Measurements from ENCODE around the gene GDPD5. TPM values are rescaled to one million over a fixed set of nuclear protein-coding genes. Genes with fewer than 3 reads are reported as not detected.

The GDPD5 gene
- total RNA-seq, 1 experiment from 2014 or later = 7.8 TPM

DNA sequence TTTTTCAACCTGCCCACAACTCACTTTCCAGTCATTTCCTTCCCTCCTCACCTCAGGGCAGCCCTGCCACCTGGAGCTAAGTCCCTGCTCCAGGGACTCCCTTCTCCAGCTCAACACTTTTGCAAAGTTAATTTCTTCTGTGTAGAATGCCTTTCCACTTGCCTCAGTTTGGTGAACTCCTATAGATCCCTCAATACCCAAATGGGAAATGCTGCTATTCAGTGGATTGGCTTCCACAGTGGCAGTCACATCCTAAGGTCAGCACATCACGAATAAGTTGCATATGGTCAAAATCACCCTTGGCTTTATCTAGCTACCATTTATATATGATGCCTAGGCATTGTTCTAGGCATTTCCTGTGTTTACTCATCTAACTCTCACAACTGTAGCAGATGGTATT lies 23.6 kb downstream of the GDPD5 start:
- no peak overlapping the region for H3K27ac ChIP-seq (ENCODE audit: insufficient read length, low read depth, low read length)
- no peak overlapping the region for H3K18ac ChIP-seq (ENCODE audit: insufficient read length, low read depth, low read length)
- no peak overlapping the region for H4K8ac ChIP-seq (replicated peaks; ENCODE audit: insufficient read length, low read depth, low read length)
- H3K4ac ChIP-seq (ENCODE audit: low read depth, low read length) = no peak overlapping the region
- no peaks in the 10 kb centered on the region for H3K23me2 ChIP-seq (ENCODE audit: insufficient read length, low read depth, low read length, poor library complexity, severe bottlenecking)
- H2BK20ac ChIP-seq (ENCODE audit: low read depth, low read length, poor library complexity, severe bottlenecking) = no peak overlapping the region
- no peaks in the 10 kb centered on the region; the same call in none of the 2 replicates for H3K27me3 Mint-ChIP-seq (ENCODE audit: low read depth)
- no peak overlapping the region for H3T11ph ChIP-seq (ENCODE audit: low read length)
- H2BK15ac ChIP-seq (ENCODE audit: low read depth, low read length) = no peak overlapping the region
- no peak overlapping the region for H3K56ac ChIP-seq (ENCODE audit: insufficient read length, low read depth, low read length)
- no peaks in the 10 kb centered on the region for H3K4me1 ChIP-seq (ENCODE audit: insufficient read depth, low read length)
- no peak overlapping the region for H2BK120ac ChIP-seq (ENCODE audit: low read depth, low read length, poor library complexity, severe bottlenecking)
- no peaks in the 10 kb centered on the region for H3K79me1 ChIP-seq (ENCODE audit: insufficient read depth, low read depth, low read length, poor library complexity, severe bottlenecking)
- H2AK5ac ChIP-seq (ENCODE audit: insufficient read length, low read length) = no peak overlapping the region
- H3K4me2 ChIP-seq (ENCODE audit: insufficient read depth, insufficient read length, low read length) = no peak overlapping the region
- H4K91ac ChIP-seq (ENCODE audit: insufficient read length, low read depth, low read length) = no peak overlapping the region
- WGBS (ENCODE audit: extremely low coverage, insufficient read length, low lambda C conversion rate) = no CpG with 5 or more reads among the region's 1 CpG
- H3K14ac ChIP-seq (ENCODE audit: insufficient read depth, low read length) = no peak overlapping the region
- no peak overlapping the region for H4K5ac ChIP-seq (ENCODE audit: insufficient read length, low read depth, low read length)
- no peaks in the 10 kb centered on the region for H3K36me3 Mint-ChIP-seq (ENCODE audit: insufficient read depth in 1 of 3, low read depth in 3 of 3)
- DNase-seq = no peak
- H3K4me3 Mint-ChIP-seq = no peak overlapping the region
- H2BK12ac ChIP-seq (ENCODE audit: insufficient read length, low read depth, low read length) = no peak overlapping the region
- H4K20me1 ChIP-seq (ENCODE audit: control insufficient read depth, insufficient read depth, insufficient read length) = no peaks in the 10 kb centered on the region
- no peaks in the 10 kb centered on the region for H3K27me3 ChIP-seq (ENCODE audit: insufficient read depth, low read length)
- H3K27ac Mint-ChIP-seq = no peak overlapping the region
- no peak overlapping the region for H3K9ac ChIP-seq (ENCODE audit: extremely low read depth, insufficient read length, low read length)
- H2BK5ac ChIP-seq (ENCODE audit: insufficient read length, low read length) = no peak overlapping the region
- H3K23ac ChIP-seq (ENCODE audit: insufficient read length, low read depth, low read length) = no peak overlapping the region
- no peaks in the 10 kb centered on the region for H3K79me2 ChIP-seq (ENCODE audit: insufficient read depth, low read length)
- peaks cover 5 to 10% of the 10 kb centered on the region in 2 experiments for H3K4me1 Mint-ChIP-seq
- no peaks in the 10 kb centered on the region for H3K9me3 ChIP-seq (ENCODE audit: control insufficient read depth, low read depth, low read length)
- TF ChIP-seq, protein P1, sequence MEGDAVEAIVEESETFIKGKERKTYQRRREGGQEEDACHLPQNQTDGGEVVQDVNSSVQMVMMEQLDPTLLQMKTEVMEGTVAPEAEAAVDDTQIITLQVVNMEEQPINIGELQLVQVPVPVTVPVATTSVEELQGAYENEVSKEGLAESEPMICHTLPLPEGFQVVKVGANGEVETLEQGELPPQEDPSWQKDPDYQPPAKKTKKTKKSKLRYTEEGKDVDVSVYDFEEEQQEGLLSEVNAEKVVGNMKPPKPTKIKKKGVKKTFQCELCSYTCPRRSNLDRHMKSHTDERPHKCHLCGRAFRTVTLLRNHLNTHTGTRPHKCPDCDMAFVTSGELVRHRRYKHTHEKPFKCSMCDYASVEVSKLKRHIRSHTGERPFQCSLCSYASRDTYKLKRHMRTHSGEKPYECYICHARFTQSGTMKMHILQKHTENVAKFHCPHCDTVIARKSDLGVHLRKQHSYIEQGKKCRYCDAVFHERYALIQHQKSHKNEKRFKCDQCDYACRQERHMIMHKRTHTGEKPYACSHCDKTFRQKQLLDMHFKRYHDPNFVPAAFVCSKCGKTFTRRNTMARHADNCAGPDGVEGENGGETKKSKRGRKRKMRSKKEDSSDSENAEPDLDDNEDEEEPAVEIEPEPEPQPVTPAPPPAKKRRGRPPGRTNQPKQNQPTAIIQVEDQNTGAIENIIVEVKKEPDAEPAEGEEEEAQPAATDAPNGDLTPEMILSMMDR (conservative IDR thresholded peaks at IDR 0.05) = no peak
- no peak overlapping the region for H2AFZ ChIP-seq (ENCODE audit: low read length)
- H3K9me3 Mint-ChIP-seq = no peaks in the 10 kb centered on the region
